Measurements from ENCODE around the gene TINCR.

DNA sequence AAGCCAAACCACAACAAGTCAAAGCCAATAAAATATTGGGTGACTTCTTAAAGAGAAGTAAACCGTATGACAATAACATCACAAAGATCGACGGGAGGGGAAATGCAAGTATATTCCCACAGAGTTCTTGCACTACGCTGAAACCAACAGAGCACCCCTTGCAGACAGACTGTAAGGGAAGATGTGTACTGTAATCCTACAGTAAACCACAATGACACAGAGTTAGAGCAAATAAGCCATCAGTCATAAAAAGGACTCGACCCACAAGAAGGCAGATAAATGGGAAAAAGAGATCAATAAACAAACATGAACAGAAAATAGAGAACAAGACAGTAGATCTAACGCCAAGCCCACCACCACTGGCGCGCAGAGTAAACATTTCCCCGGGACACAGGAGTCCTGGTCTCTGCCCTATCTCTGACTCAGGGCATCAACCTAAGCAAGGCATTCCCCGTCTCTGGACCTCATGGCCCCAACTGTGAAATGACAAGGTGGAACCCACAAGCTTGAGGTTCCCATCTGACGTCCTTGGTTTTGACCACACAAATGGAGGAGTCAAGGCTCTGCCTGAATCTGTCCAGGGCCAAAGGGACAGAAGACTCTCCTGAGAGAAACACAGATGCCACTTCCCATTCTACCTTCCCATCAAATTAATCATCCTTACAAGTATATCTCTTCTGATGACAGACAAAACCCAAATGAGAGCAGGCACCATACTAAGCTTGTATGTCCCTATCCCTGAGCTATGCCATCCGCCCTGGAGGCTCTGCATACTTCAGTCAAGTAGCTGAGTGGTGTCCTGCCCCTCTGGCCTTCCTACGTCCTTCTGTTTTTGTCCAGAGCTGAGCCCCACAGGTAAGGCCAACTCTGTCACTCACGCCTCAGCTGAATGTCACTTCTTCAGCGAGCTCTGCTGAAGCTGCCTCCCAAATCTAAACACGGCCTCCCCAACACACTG lies 39.8 kb upstream of the TINCR start:
- TF ChIP-seq CTCF (IDR thresholded peaks at IDR 0.05) (no peak), POLR2A (IDR thresholded peaks at IDR 0.05) (no peak), POLR2AphosphoS5 (IDR thresholded peaks at IDR 0.05) (no peak)
